A549 (cell line): ENCODE measurements around the gene OCIAD1. TPM values are rescaled to one million over a fixed set of nuclear protein-coding genes. Genes with fewer than 3 reads are reported as not detected.

ENCODE experiments used
- ATAC-seq, 2 experiments: fragments of 200-7000 bp in 1 of 2; fragments of >200 bp in 1 of 2; cut with Nextera tagmentation in 1 of 2; cut with Tn5 transposase in 1 of 2; 3 replicates each; pipeline versions ENCODE4 v1.8.0 to v1.9.1; 2018 to 2020; ENCODE audit warnings: mild to moderate bottlenecking in 1 of 2, moderate library complexity in 1 of 2
- CTCF ChIA-PET: fragments of 300-600 bp; sonication (Branson Sonifier 250); formaldehyde crosslinking; extraction: SDS; loops from one replicate; lab custom pipeline; 2021; ENCODE audit warnings: antibody characterized with exemption, inconsistent platforms; lab: Yijun Ruan, JAX
- POLR2A ChIA-PET: fragments of 350-600 bp; formaldehyde crosslinking; extraction: SDS; loops from one replicate; lab custom pipeline; 2021; ENCODE audit warnings: antibody characterized with exemption, inconsistent platforms; lab: Yijun Ruan, JAX
- DNase-seq, 2 experiments: peaks; one replicate each; pipeline versions ENCODE4 v3.0.0 to v3.0.0-alpha.2; 2011 to 2016; ENCODE audit warnings: low read depth in 1 of 2, low spot score in 1 of 2
- FAIRE-seq: peaks from 2 replicates; lab custom pipeline; 2011; peaks lifted over from hg19 to GRCh38; lab: Jason Lieb, UNC
- H3K27ac ChIP-seq, 2 experiments: fragments of >200 bp; sonication (Bioruptor Twin); formaldehyde crosslinking; 3 replicates each; pipeline ENCODE4 v1.5.1; 2016 to 2017
- H3K4me1 ChIP-seq: fragments of >200 bp; sonication (Bioruptor Twin); formaldehyde crosslinking; 3 replicates; pipeline ENCODE4 v1.6.1; 2016
- H3K4me2 ChIP-seq: fragments of >200 bp; sonication (Bioruptor Twin); formaldehyde crosslinking; 3 replicates; pipeline ENCODE4 v1.6.1; 2016
- H3K4me3 ChIP-seq: fragments of >200 bp; sonication (Bioruptor Twin); formaldehyde crosslinking; 3 replicates; pipeline ENCODE4 v1.5.1; 2016
- H3K9me3 ChIP-seq: fragments of >200 bp; sonication (Bioruptor Twin); formaldehyde crosslinking; 3 replicates; pipeline ENCODE4 v1.6.1; 2016
- BHLHE40 ChIP-seq: IDR thresholded peaks from 2 replicates; pipeline ENCODE4 v1.6.1; 2012; ENCODE audit warnings: low read depth, low read length, inconsistent platforms
- CHD4 ChIP-seq: fragments of 200-600 bp; sonication (generic); IDR thresholded peaks from 2 replicates; pipeline ENCODE4 v1.6.1; 2016; ENCODE audit warnings: antibody characterized with exemption, mild to moderate bottlenecking, borderline replicate concordance
- E2F6 ChIP-seq: IDR thresholded peaks from 2 replicates; pipeline ENCODE4 v1.6.1; 2012; ENCODE audit warnings: low read depth, borderline replicate concordance
- EHMT2 ChIP-seq: fragments of 200-600 bp; sonication (generic); IDR thresholded peaks from 2 replicates; pipeline ENCODE4 v1.6.1; 2016; ENCODE audit warnings: antibody characterized with exemption, low read depth, mild to moderate bottlenecking, moderate library complexity
- EP300 ChIP-seq, 2 experiments: fragments of >200 bp; sonication (Bioruptor Twin); formaldehyde crosslinking; IDR thresholded peaks; 2 replicates in 1 of 2; 3 replicates in 1 of 2; pipeline ENCODE4 v1.6.1; 2016 to 2017
- FOSB ChIP-seq: fragments of 250-450 bp; sonication (Bioruptor Pico); IDR thresholded peaks from 2 replicates; pipeline ENCODE4 v1.5.0; 2020; ENCODE audit warnings: mild to moderate bottlenecking, moderate library complexity
- GATA3 ChIP-seq: IDR thresholded peaks from 2 replicates; pipeline ENCODE4 v1.6.1; 2012; ENCODE audit warnings: borderline replicate concordance
- HDAC2 ChIP-seq: fragments of 200-600 bp; sonication (generic); IDR thresholded peaks from 2 replicates; pipeline ENCODE4 v1.6.1; 2016
- HEYL ChIP-seq: fragments of 250-450 bp; sonication (Bioruptor Pico); IDR thresholded peaks from 2 replicates; pipeline ENCODE4 v1.8.0; 2021; ENCODE audit warnings: mild to moderate bottlenecking, moderate library complexity
- HMGXB4 ChIP-seq: fragments of 250-450 bp; sonication (Bioruptor Pico); IDR thresholded peaks from 2 replicates; pipeline ENCODE4 v1.5.0; 2021; ENCODE audit warnings: mild to moderate bottlenecking, moderate library complexity, borderline replicate concordance
- HOXA7 ChIP-seq: fragments of 250-450 bp; sonication (Bioruptor Pico); IDR thresholded peaks from 2 replicates; pipeline ENCODE4 v1.5.0; 2020; ENCODE audit warnings: mild to moderate bottlenecking, moderate library complexity
- HOXB5 ChIP-seq: fragments of 250-450 bp; sonication (Bioruptor Pico); IDR thresholded peaks from 2 replicates; pipeline ENCODE4 v1.5.0; 2020; ENCODE audit warnings: mild to moderate bottlenecking, moderate library complexity
- JUNB ChIP-seq: fragments of >200 bp; sonication (Bioruptor Twin); formaldehyde crosslinking; IDR thresholded peaks from 2 replicates; pipeline ENCODE4 v1.6.1; 2016
- KDM1A ChIP-seq: fragments of 200-600 bp; sonication (generic); IDR thresholded peaks from 2 replicates; pipeline ENCODE4 v1.6.1; 2016; ENCODE audit warnings: low read depth, mild to moderate bottlenecking
- MAFK ChIP-seq: fragments of 450-650 bp; IDR thresholded peaks from 2 replicates; pipeline ENCODE4 v1.6.1; 2014; ENCODE audit not compliant: partially characterized antibody
- POLR2A ChIP-seq: IDR thresholded peaks from 2 replicates; pipeline ENCODE4 v1.6.1; 2012; ENCODE audit warnings: mild to moderate bottlenecking, low read length
- POLR2AphosphoS2 ChIP-seq: conservative IDR thresholded peaks from 2 replicates; pipeline ENCODE4 v1.6.1; 2012; ENCODE audit warnings: low read length, improper control_type of control experiment, inconsistent platforms
- RAD21 ChIP-seq, 2 experiments: fragments of >200 bp in 1 of 2; sonication (Bioruptor Twin) in 1 of 2; formaldehyde crosslinking in 1 of 2; IDR thresholded peaks in 1 of 2; conservative IDR thresholded peaks in 1 of 2; 2 replicates in 1 of 2; 3 replicates in 1 of 2; pipeline ENCODE4 v1.6.1; 2012 to 2018; ENCODE audit warnings: inconsistent platforms in 1 of 2
- RCOR1 ChIP-seq: fragments of 150-350 bp; IDR thresholded peaks from 2 replicates; pipeline ENCODE4 v1.6.1; 2014; ENCODE audit warnings: antibody characterized with exemption, low read length, low read depth
- SMC3 ChIP-seq: fragments of >200 bp; sonication (Bioruptor Twin); formaldehyde crosslinking; IDR thresholded peaks from 3 replicates; pipeline ENCODE4 v1.6.1; 2018; ENCODE audit warnings: inconsistent platforms
- ZC3H11A ChIP-seq: fragments of 450-650 bp; IDR thresholded peaks from 2 replicates; pipeline ENCODE4 v1.6.1; 2014; ENCODE audit warnings: antibody characterized with exemption, mild to moderate bottlenecking
- ZFP36 ChIP-seq: fragments of 450-650 bp; IDR thresholded peaks from 2 replicates; pipeline ENCODE4 v1.6.1; 2014; ENCODE audit warnings: borderline replicate concordance; ENCODE audit not compliant: partially characterized antibody
- ZSCAN20 ChIP-seq: fragments of 250-450 bp; sonication (Bioruptor Pico); IDR thresholded peaks from 2 replicates; pipeline ENCODE4 v1.8.0; 2022; ENCODE audit warnings: mild to moderate bottlenecking, moderate library complexity
- WGBS: methylation state at CpG from one replicate; pipeline ENCODE4 v1.1.6; 2017; ENCODE audit errors: missing lambda C conversion rate; 5-methylcytosine and 5-hydroxymethylcytosine counted together
- polyA plus RNA-seq, 4 experiments: library from polyadenylated mRNA; depleted of rRNA in 3 of 4; stranded (reverse); fragments of >200 nt; fragmentation: RNase III in 1 of 4; extraction: RNeasy Plus Mini Kit Qiagen cat#74134 plus additional on column Dnase treatment in 1 of 4; gene quantifications; 2 replicates in 3 of 4; 3 replicates in 1 of 4; pipeline ENCODE4 v1.2.3, GENCODE V29; 2011 to 2017
- TF ChIP-seq, protein P1 (sequence below): fragments of 250-450 bp; sonication (Bioruptor Pico); IDR thresholded peaks from 2 replicates; pipeline ENCODE4 v1.5.0; 2020; ENCODE audit warnings: low read depth, mild to moderate bottlenecking, moderate library complexity
- TF ChIP-seq, protein P2 (sequence below): fragments of >200 bp; sonication (Bioruptor Twin); formaldehyde crosslinking; IDR thresholded peaks from 2 replicates; pipeline ENCODE4 v1.6.1; 2016
- TF ChIP-seq, protein P3 (sequence below): IDR thresholded peaks from 2 replicates; pipeline ENCODE4 v1.6.1; 2012
- TF ChIP-seq, protein P4 (sequence below): fragments of 150-350 bp; IDR thresholded peaks from 2 replicates; pipeline ENCODE4 v1.6.1; 2014; ENCODE audit warnings: low read depth, mild to moderate bottlenecking, low read length

The OCIAD1 gene
- polyA plus RNA-seq, 2 of the 4 experiments (the other 2 are of a cell fraction) = 156 to 210 TPM

DNA sequence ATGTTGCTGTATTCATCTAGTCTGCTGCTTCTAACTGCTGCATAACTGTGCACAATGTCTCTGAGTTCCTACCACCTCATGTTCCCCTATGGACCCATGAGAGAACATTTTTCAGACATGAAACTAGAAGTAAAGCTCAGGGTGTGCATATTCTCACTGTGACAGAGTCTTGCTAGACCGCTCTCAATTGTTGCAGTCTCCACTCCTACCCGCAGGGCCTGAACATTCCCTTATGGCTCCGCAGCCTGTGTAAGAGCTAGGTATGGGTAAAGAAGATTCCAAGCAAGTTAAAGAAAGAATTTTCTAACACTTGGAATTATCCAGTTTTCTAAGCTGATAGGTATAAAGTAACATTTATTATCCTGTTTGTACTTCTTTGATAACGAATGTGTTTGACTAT lies 70.3 kb downstream of the OCIAD1 start:
- H3K9me3 ChIP-seq = no peaks in the 10 kb centered on the region
- 95% methylated on average over 4 of the region's 4 CpGs for WGBS
- H3K4me1 ChIP-seq = peaks cover 43% of the 10 kb centered on the region
- CTCF ChIA-PET = interaction anchor here (1.1 kb wide), 1 partner anchor 24 kb away, joined by 3 read pairs; no protein-coding TSS in a partner anchor
- ATAC-seq (no peak), DNase-seq (no peak), FAIRE-seq (no peak)
- TF ChIP-seq, protein P1, sequence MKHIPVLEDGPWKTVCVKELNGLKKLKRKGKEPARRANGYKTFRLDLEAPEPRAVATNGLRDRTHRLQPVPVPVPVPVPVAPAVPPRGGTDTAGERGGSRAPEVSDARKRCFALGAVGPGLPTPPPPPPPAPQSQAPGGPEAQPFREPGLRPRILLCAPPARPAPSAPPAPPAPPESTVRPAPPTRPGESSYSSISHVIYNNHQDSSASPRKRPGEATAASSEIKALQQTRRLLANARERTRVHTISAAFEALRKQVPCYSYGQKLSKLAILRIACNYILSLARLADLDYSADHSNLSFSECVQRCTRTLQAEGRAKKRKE (CRISPR knock-in tag) = no peak
- TF ChIP-seq BHLHE40 = no peak
- no peak for TF ChIP-seq GATA3
- TF ChIP-seq HEYL (CRISPR knock-in tag) = no peak
- TF ChIP-seq JUNB = no peak
- no peak for TF ChIP-seq HMGXB4
- no peak for TF ChIP-seq SMC3
- TF ChIP-seq, protein P2, sequence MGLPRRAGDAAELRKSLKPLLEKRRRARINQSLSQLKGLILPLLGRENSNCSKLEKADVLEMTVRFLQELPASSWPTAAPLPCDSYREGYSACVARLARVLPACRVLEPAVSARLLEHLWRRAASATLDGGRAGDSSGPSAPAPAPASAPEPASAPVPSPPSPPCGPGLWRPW = no peak
- no peak for TF ChIP-seq RAD21 (conservative IDR thresholded peaks at IDR 0.05 in 1 of 2, IDR thresholded peaks at IDR 0.05 in 1 of 2)
- TF ChIP-seq HDAC2 = no peak
- no peak for TF ChIP-seq CHD4
- H3K4me2 ChIP-seq = no peak overlapping the region
- POLR2A ChIA-PET = no interaction called here
- H3K27ac ChIP-seq = no peak overlapping the region
- H3K4me3 ChIP-seq = no peak overlapping the region

DNA sequence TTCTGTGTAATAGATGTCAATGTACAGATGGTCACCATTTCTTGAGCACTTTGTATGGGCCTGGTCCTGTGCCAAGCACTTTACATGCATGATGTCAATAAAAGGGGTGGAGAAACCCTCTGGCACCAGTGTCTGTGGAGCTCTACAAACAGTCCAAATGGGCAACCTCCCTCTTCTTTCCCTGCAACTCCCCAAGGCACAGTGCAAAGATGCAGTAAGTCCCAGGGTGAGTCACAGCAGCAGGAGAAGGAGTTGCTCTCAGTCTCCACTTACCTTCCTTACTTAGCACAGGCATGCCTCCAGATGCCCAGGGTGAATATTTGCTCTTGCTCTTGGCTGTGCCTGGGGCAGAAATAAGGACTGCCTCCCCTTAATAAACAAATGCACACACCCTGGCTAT lies 71.4 kb downstream of the OCIAD1 start:
- FAIRE-seq = no peak
- ChIA-PET CTCF (interaction anchor here (0.8 kb wide), 1 partner anchor 392 kb away, joined by 3 read pairs; no protein-coding TSS in a partner anchor), POLR2A (no interaction called here)
- 0 out of 6 replicates have a peak, but pooled peaks of 1 of the 2 experiments have one; percentile 8 for ATAC-seq
- H3K27ac ChIP-seq = peak overlapping the region in 1 of 2 experiments; percentile 47; a peak in 1 of 6 replicates
- peak overlapping the region; percentile 28; the same call in 1 of the 3 replicates for H3K4me2 ChIP-seq
- no peak for TF ChIP-seq MAFK
- TF ChIP-seq, protein P3, sequence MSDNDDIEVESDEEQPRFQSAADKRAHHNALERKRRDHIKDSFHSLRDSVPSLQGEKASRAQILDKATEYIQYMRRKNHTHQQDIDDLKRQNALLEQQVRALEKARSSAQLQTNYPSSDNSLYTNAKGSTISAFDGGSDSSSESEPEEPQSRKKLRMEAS = no peak
- no peak for TF ChIP-seq JUNB
- no peak for TF ChIP-seq KDM1A
- no peak for TF ChIP-seq HOXA7 (CRISPR knock-in tag)
- no peak for TF ChIP-seq POLR2AphosphoS2
- TF ChIP-seq, protein P1 (CRISPR knock-in tag) = no peak
- H3K9me3 ChIP-seq = no peaks in the 10 kb centered on the region
- peaks cover 49% of the 10 kb centered on the region for H3K4me1 ChIP-seq
- DNase-seq = peak in 1 of 2 experiments; percentile 46
- no peak overlapping the region for H3K4me3 ChIP-seq

GRCh38 chr4:48904101-48904500 lies 73.2 kb downstream of the OCIAD1 start:
- peaks cover 52% of the 10 kb centered on the region for H3K4me1 ChIP-seq
- no peak for TF ChIP-seq POLR2A
- no peak for TF ChIP-seq ZFP36
- TF ChIP-seq CHD4 = no peak
- TF ChIP-seq MAFK = no peak
- no peak for TF ChIP-seq FOSB
- no peak for TF ChIP-seq ZC3H11A
- TF ChIP-seq HOXB5 (CRISPR knock-in tag) = no peak
- TF ChIP-seq EHMT2 = no peak
- TF ChIP-seq, protein P4, sequence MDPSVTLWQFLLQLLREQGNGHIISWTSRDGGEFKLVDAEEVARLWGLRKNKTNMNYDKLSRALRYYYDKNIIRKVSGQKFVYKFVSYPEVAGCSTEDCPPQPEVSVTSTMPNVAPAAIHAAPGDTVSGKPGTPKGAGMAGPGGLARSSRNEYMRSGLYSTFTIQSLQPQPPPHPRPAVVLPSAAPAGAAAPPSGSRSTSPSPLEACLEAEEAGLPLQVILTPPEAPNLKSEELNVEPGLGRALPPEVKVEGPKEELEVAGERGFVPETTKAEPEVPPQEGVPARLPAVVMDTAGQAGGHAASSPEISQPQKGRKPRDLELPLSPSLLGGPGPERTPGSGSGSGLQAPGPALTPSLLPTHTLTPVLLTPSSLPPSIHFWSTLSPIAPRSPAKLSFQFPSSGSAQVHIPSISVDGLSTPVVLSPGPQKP = no peak
- TF ChIP-seq SMC3 = no peak
- TF ChIP-seq EP300 (IDR thresholded peaks at IDR 0.05) = no peak
- no peak for TF ChIP-seq ZSCAN20 (CRISPR knock-in tag)
- TF ChIP-seq RCOR1 = no peak
- no peak for TF ChIP-seq E2F6
- TF ChIP-seq, all 56 proteins: peak for 0
- POLR2A ChIA-PET = no interaction called here
- H3K4me2 ChIP-seq = no peak overlapping the region
- CTCF ChIA-PET = no interaction called here
- no peak for FAIRE-seq
- no peak overlapping the region for H3K4me3 ChIP-seq
- no peak for ATAC-seq
- no peaks in the 10 kb centered on the region for H3K9me3 ChIP-seq
- peak overlapping the region in 1 of 2 experiments; percentile 100; a peak in 2 of 6 replicates for H3K27ac ChIP-seq
- DNase-seq = no peak
- WGBS = 89% methylated on average over 4 of the region's 4 CpGs
